Muscle layer of colon (tissue), 2 donors: Measurements from ENCODE around the gene MESP1.
"Not testable (repeated sequence)": the region's sequence is repeated elsewhere in the genome, so short reads cannot be mapped to it uniquely, and the experiment has no call there.

Source experiments
- H3K27ac ChIP-seq: one replicate; pipeline ENCODE4 v1.7.0; 2013; ENCODE audit warnings: low read depth, mild to moderate bottlenecking, low read length, moderate library complexity
- H3K27me3 ChIP-seq, 2 donors: one replicate each; pipeline ENCODE4 v1.7.0; 2013; ENCODE audit warnings: low read length in 2 of 2, mild to moderate bottlenecking in 2 of 2; ENCODE audit not compliant: insufficient read depth in 2 of 2, control insufficient read depth in 1 of 2
- H3K36me3 ChIP-seq: one replicate; pipeline ENCODE4 v1.7.0; 2013; ENCODE audit warnings: mild to moderate bottlenecking, low read length; ENCODE audit not compliant: insufficient read depth
- H3K4me1 ChIP-seq: one replicate; pipeline ENCODE4 v1.7.0; 2013; ENCODE audit warnings: mild to moderate bottlenecking, low read length; ENCODE audit not compliant: insufficient read depth
- H3K4me3 ChIP-seq, 2 donors: one replicate each; pipeline ENCODE4 v1.7.0; 2013; ENCODE audit warnings: low read length in 2 of 2, low read depth in 1 of 2, mild to moderate bottlenecking in 1 of 2, moderate library complexity in 1 of 2
- H3K9ac ChIP-seq: one replicate; pipeline ENCODE4 v1.7.0; 2013; ENCODE audit warnings: low read length
- H3K9me3 ChIP-seq: one replicate; pipeline ENCODE4 v1.7.0; 2013; ENCODE audit warnings: mild to moderate bottlenecking, low read length
- donor health status: abdominal sarcoma.
- donor health status: Adenocarcinoma of cecum.

Gene MESP1

DNA sequence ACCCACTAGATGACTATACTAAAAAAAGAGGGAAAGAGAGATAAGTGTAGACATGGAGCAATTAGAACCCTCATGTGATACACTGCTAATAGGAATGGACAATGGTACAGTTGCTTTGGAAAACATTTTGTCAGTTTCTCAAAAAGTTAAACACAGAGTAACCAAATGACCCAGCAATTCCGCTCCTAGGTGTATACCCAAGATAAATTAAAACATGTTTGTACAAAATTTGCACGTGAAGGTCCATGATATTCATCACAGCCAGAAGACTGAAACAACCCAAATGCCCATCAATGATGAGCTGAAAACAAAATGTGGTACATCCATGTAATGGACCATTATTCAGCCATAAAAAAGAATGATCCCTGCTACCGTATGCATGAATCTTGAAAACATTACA is 36.9 kb upstream of the MESP1 start:
- no peaks in the 10 kb centered on the region for H3K36me3 ChIP-seq
- no peak overlapping the region for H3K4me3 ChIP-seq
- H3K9me3 ChIP-seq = no peaks in the 10 kb centered on the region
- no peak overlapping the region for H3K27ac ChIP-seq
- H3K27me3 ChIP-seq = no peaks in the 10 kb centered on the region
- no peak overlapping the region for H3K9ac ChIP-seq
- H3K4me1 ChIP-seq = no peaks in the 10 kb centered on the region

DNA sequence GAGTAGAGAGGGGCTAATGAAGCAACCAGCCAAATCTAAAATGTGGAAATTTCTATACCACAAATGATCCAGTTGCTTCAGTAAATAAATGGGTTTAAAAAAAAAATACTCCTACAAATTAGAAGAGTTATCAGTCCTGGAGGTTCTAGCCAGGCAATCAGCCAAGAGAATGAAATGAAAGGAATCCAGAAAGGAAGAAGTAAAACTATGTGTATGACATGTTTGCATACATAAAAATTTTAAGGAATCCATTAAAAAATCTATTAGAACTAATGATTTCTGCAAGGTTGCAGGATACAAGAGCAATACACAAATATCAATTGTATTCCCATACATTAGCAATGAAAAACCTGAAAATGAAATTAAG is 34.7 kb upstream of the MESP1 start:
- Histone ChIP-seq H3K4me3 (no peak overlapping the region), H3K27ac (no peak overlapping the region), H3K36me3 (no peaks in the 10 kb centered on the region), H3K4me1 (no peaks in the 10 kb centered on the region), H3K9me3 (no peaks in the 10 kb centered on the region), H3K9ac (no peak overlapping the region), H3K27me3 (no peaks in the 10 kb centered on the region)

DNA sequence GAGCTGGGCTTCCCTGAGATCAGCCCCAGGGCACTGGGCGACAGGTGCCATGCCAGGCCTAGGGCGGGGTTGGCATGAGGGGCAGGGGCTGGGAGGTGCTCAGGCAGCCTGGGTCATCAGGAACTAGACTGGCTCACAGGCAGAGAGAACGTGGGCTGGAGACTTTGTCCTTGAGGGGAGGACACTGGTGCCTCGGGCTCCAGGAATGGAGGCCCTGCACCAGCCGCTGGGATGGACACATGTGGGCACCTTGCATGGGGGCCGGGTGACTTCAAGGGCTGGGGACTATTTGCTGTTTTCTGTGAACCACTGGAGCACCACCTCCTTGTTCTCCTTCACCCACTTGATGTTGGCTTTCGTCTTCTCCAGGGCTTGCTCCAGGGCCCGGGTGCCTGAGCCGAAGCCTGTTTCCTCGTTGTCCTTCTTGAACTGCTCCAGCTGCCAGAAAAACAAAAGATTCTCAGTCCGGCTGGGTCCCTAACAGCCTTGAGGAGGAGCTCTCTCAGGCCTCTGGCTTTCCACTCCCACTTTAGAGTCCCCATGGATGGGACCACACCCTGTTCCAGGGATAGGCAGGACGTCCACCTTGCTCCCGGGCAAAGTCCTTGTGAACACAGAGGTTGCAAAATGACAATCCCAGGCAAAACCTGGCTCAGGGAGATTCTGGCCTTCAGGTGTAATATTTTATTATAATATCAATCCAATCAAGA is 34.2 kb upstream of the MESP1 start:
- H3K36me3 ChIP-seq = no peaks in the 10 kb centered on the region
- no peaks in the 10 kb centered on the region for H3K4me1 ChIP-seq
- no peak overlapping the region for H3K27ac ChIP-seq
- H3K27me3 ChIP-seq = no peaks in the 10 kb centered on the region
- H3K9ac ChIP-seq = no peak overlapping the region
- H3K9me3 ChIP-seq = no peaks in the 10 kb centered on the region
- no peak overlapping the region for H3K4me3 ChIP-seq

DNA sequence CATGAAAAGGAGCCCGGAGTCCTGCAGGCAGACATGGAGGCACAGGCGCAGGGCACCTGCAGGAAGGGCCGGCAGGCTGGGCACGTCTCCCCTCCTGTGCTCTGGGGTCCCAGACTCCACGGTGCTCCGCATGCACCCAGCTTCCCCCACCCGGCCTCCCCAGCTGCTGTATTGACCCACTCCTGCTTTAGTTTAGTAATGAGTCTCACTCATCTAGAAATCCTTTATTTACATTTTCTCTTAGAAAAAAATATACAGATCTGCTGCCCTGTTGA is 33.6 kb upstream of the MESP1 start:
- Histone ChIP-seq H3K9ac (no peak overlapping the region), H3K4me1 (no peaks in the 10 kb centered on the region), H3K9me3 (no peaks in the 10 kb centered on the region), H3K4me3 (no peak overlapping the region), H3K36me3 (no peaks in the 10 kb centered on the region), H3K27ac (no peak overlapping the region), H3K27me3 (no peaks in the 10 kb centered on the region)

DNA sequence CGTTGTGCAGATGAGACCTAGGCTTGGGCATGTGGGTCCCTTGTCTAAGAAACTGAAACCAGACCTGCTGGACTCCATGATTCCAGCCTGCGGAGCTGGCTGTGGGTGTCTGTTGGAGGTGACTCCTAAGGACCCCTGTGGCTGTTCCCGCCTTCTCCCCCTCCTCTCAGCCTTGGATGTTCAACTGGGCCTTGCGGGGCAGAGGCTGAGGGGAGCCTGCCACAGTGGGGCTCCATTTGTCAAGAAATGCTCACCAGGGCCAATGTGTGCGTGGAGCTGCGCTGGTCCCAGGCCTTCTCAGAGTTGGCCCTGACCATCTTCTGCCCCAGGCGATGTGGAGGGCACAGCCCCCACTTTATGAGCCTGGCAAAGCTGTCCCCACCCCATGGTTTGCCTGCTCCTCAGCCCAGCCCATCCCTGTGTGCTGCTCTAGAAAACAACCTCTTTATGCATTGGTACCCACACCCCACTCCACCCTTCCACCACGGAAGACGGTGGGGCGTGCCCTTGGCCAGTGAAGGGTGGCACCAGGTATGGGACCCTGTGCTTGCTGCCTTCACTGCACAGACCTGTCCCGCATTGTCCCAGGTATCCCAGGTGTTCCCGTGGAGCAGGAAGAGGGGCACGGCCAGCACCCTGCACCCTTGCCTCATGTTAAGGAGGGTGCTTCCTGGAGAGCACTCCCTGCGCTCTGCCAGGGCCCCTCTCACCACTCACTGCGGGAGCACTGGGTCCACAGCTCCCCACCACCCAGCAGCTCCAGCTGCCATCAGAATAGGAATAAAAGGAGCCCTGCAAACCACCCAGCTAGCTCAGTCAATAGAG is 33.0 kb upstream of the MESP1 start:
- no peak overlapping the region for H3K27ac ChIP-seq
- H3K9me3 ChIP-seq = no peaks in the 10 kb centered on the region
- H3K4me1 ChIP-seq = no peaks in the 10 kb centered on the region
- no peak overlapping the region for H3K4me3 ChIP-seq
- no peaks in the 10 kb centered on the region for H3K27me3 ChIP-seq
- H3K36me3 ChIP-seq = no peaks in the 10 kb centered on the region
- H3K9ac ChIP-seq = no peak overlapping the region

DNA sequence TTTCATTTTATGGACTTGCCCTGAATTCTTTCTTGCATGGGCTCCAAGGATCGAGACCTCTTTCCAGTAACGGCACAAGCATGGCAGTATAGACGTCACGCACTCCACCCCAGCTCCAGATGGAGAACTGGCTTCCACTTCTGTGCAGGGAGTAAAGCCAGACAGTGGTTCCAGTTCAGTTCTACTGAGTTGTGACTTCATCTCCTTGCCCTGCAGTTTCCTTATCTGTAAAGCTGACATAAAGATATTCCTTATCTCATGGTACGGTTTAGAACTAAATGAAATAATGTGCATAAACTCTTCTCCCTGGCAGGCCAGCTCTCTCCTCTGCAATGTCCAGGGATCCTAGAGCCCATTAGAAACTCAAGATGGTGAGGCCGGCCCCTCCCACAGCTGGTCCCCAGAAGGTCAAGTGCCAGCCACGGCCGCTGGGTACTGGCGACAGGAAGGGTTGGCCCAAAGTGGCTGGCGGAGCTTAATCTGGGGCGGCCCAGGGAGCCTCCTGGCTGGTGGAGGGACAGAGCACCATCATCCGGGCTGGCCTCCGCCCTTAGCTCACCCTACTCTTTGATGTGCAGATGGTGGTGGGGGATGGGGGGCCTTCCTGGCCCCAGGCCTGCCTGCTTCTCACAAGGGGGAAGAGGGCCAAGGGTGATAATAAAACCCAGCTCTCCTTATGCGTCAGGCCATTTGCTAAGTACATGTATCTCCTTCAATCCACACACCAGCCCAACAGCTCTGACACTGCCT is 32.2 kb upstream of the MESP1 start:
- no peak overlapping the region for H3K27ac ChIP-seq
- H3K27me3 ChIP-seq = no peaks in the 10 kb centered on the region
- no peaks in the 10 kb centered on the region for H3K36me3 ChIP-seq
- no peaks in the 10 kb centered on the region for H3K4me1 ChIP-seq
- H3K9ac ChIP-seq = no peak overlapping the region
- no peak overlapping the region for H3K4me3 ChIP-seq
- H3K9me3 ChIP-seq = no peaks in the 10 kb centered on the region

DNA sequence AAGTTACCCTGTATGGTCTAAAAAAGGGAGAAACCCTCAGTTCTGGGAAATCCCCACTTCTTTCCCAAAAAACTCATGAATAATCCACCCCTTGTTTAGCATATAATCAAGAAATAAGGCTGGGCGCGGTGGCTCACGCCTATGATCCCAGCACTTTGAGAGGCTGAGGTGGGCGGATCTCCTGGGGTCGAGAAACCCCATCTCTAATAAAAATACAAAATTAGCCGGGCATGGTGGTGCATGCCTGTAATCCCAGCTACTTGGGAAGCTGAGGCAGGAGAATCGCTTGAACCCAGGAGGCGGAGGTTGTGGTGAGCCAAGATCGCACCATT is 31.5 kb upstream of the MESP1 start:
- H3K36me3 ChIP-seq, H3K9me3 ChIP-seq, H3K27ac ChIP-seq, H3K27me3 ChIP-seq, H3K4me3 ChIP-seq, H3K9ac ChIP-seq, H3K4me1 ChIP-seq: not testable (repeated sequence)

DNA sequence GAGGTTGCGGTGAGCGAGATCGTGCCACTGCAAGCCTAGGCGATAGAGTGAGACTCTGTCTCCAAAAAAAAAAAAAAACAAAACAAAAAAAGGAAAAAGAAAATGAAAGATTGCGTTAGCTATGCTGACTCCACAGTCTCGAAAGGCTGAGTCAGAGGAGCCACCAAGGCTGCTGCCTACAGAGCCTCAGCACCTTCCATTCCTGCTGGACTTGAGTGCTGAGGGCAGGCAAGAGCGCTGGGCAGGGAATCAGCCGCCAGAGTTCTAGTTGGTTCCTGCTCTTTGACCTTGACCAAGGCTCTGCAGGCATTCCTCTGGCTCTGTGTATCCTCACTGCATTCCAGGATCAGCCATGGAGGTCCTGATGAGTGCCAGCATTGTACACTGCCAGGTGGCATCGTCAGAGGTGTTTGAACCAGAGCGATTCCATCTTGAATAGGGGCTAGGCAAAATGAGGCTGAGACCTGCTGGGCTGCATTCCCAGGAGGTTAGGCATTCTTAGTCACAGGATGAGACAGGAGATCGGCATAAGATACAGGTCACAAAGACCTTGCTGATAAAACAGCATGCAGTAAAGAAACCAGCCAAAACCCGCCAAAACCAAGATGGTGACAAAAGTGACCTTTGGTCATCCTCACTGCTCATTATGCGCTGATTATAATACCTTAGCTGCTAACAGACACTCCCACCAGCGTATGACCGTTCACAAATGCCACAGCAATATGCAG is 31.0 kb upstream of the MESP1 start:
- no peaks in the 10 kb centered on the region for H3K36me3 ChIP-seq
- H3K27me3 ChIP-seq = no peaks in the 10 kb centered on the region
- H3K4me1 ChIP-seq = no peaks in the 10 kb centered on the region
- H3K4me3 ChIP-seq = no peak overlapping the region
- H3K27ac ChIP-seq = no peak overlapping the region
- H3K9me3 ChIP-seq = no peaks in the 10 kb centered on the region
- H3K9ac ChIP-seq = no peak overlapping the region

DNA sequence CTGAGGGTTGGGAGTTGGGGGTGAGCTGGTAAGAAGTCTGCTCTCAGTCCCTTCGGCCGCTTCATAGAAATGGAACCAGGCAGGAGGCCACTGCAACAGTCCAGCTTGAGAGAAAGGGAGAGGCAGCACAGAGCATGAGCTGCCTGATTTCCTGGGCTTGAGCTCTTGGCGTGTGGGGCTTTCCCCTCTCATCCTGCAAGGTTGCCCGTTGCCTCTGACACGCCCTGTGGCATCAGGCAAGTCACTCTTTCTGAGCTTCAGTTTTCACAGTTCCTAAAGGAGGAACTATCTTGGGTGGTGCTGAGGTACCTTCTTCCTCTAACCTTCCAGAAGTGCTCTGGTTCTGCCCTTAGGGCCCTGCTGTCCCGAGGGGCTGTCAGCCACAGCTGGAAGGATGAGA is 30.0 kb upstream of the MESP1 start:
- no peaks in the 10 kb centered on the region for H3K36me3 ChIP-seq
- peaks cover 2% of the 10 kb centered on the region for H3K4me1 ChIP-seq
- no peak overlapping the region for H3K4me3 ChIP-seq
- no peaks in the 10 kb centered on the region for H3K27me3 ChIP-seq
- H3K9me3 ChIP-seq = no peaks in the 10 kb centered on the region
- H3K27ac ChIP-seq = no peak overlapping the region
- no peak overlapping the region for H3K9ac ChIP-seq

DNA sequence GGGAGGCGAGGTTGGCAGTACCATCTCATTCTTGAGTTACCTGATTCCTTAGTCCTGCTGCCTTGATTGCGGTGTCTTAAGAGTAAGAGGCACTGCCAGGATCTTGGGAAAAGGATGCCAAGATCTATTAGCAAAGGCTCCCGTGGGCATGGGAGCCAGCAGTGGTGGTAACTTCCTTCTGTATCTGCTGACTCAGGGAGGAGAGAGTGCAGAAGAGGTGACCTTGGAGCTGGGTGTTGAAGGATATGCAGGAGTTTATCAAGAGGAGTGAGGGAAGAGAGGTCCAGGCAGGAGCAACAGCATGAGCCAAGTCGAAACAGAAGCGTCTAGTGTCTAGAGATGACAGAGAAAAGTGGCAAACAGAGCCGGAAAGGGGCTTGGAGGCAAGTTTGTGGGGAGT is 29.6 kb upstream of the MESP1 start:
- Histone ChIP-seq H3K4me3 (no peak overlapping the region), H3K27ac (no peak overlapping the region), H3K9ac (no peak overlapping the region), H3K9me3 (no peaks in the 10 kb centered on the region), H3K4me1 (peaks cover 7% of the 10 kb centered on the region), H3K27me3 (no peaks in the 10 kb centered on the region), H3K36me3 (no peaks in the 10 kb centered on the region)

DNA sequence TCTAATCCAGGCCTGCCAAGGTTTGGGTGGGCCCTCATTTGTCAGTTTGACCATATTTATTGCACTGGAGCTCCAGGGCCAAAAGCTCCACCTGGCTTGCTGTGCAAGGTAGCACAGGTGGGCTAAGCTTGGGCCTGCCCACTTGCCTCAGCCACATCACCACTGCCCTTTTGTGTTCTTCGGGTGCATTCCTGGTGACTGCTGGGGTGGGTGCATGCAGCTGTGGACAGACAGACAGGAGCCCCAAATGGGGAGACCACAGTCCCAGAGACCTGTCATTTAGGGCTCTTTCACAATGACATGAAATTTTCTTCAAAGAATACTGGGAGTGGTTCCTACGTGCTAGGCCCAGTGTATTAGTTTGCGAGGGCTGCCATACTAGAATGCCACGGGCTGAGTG is 27.8 kb upstream of the MESP1 start:
- H3K27me3 ChIP-seq = no peaks in the 10 kb centered on the region
- no peaks in the 10 kb centered on the region for H3K9me3 ChIP-seq
- H3K4me3 ChIP-seq = no peak overlapping the region
- no peak overlapping the region for H3K27ac ChIP-seq
- no peaks in the 10 kb centered on the region for H3K36me3 ChIP-seq
- H3K9ac ChIP-seq = no peak overlapping the region
- H3K4me1 ChIP-seq = peaks cover 8% of the 10 kb centered on the region
